Measurements from ENCODE around the gene ERC1. TPM values are rescaled to one million over a fixed set of nuclear protein-coding genes. Genes with fewer than 3 reads are reported as not detected.

ERC1 gene
- polyA plus RNA-seq, 2 of the 4 experiments (the other 2 are of a cell fraction): 14.2 to 20.9 TPM

- H3K4me3 ChIP-seq: no peak overlapping the region
- H3K27ac ChIP-seq: no peak overlapping the region
- ChIA-PET CTCF (interaction anchor here (0.6 to 1.5 kb wide), 4 partner anchors 9 to 307 kb away, joined by 3 to 4 read pairs (median 3); no protein-coding TSS in a partner anchor), POLR2A (interaction anchor here (0.6 kb wide), 1 partner anchor 64 kb away, joined by 4 read pairs; no protein-coding TSS in a partner anchor)
- DNase-seq (ENCODE audit: low read depth in 1 of 2, low spot score in 1 of 2): no peak
- no peak for ATAC-seq
- no peaks in the 10 kb centered on the region for H3K4me1 ChIP-seq
- H3K9me3 ChIP-seq: no peaks in the 10 kb centered on the region
- no peak for TF ChIP-seq EHMT2 (IDR thresholded peaks at IDR 0.05; ENCODE audit: low read depth)
- TF ChIP-seq JUNB (IDR thresholded peaks at IDR 0.05): no peak
- TF ChIP-seq EHF (CRISPR knock-in tag; IDR thresholded peaks at IDR 0.05): no peak
- no peak for TF ChIP-seq FOXS1 (CRISPR knock-in tag; IDR thresholded peaks at IDR 0.05)
- TF ChIP-seq FOSL2 (IDR thresholded peaks at IDR 0.05): no peak
- TF ChIP-seq FOSL2 (CRISPR knock-in tag; IDR thresholded peaks at IDR 0.05): no peak
- no peak for TF ChIP-seq ZNF302 (CRISPR knock-in tag; IDR thresholded peaks at IDR 0.05)
- TF ChIP-seq CBX8 (IDR thresholded peaks at IDR 0.05): no peak
- H3K4me2 ChIP-seq: no peak overlapping the region
- FAIRE-seq: no peak
- WGBS (ENCODE audit: missing lambda C conversion rate): 77% methylated on average over 5 of the region's 5 CpGs
Measured at GRCh38 chr12:1282670-1283315, 291.8 kb downstream of the ERC1 start.

GRCh38 chr12:1283316-1283715 lies 292.3 kb downstream of the ERC1 start:
- 95% methylated on average over 2 of the region's 2 CpGs for WGBS (ENCODE audit: missing lambda C conversion rate)
- H3K4me2 ChIP-seq: no peak overlapping the region
- TF ChIP-seq REST (IDR thresholded peaks at IDR 0.05) (no peak), E2F6 (IDR thresholded peaks at IDR 0.05; ENCODE audit: borderline replicate concordance, low read depth) (no peak), NFE2L2 (conservative IDR thresholded peaks at IDR 0.05; ENCODE audit: low read length) (no peak), SMC3 (IDR thresholded peaks at IDR 0.05) (no peak), PBX3 (IDR thresholded peaks at IDR 0.05) (no peak), CEBPB (IDR thresholded peaks at IDR 0.05) (no peak), HES2 (IDR thresholded peaks at IDR 0.05) (no peak), POLR2AphosphoS2 (conservative IDR thresholded peaks at IDR 0.05; ENCODE audit: low read length) (no peak), TP53 (CRISPR knock-in tag; IDR thresholded peaks at IDR 0.05) (no peak), CHD2 (IDR thresholded peaks at IDR 0.05; ENCODE audit: low read length, partially characterized antibody) (no peak), RCOR1 (IDR thresholded peaks at IDR 0.05; ENCODE audit: low read depth, low read length) (no peak), HOXB5 (CRISPR knock-in tag; IDR thresholded peaks at IDR 0.05) (no peak), MAFK (IDR thresholded peaks at IDR 0.05; ENCODE audit: partially characterized antibody) (no peak), ELK1 (IDR thresholded peaks at IDR 0.05; ENCODE audit: low read depth, low read length) (no peak), GATA3 (IDR thresholded peaks at IDR 0.05; ENCODE audit: borderline replicate concordance) (no peak), NR3C1 (IDR thresholded peaks at IDR 0.05) (no peak), ZSCAN20 (CRISPR knock-in tag; IDR thresholded peaks at IDR 0.05) (no peak), POLR2A (IDR thresholded peaks at IDR 0.05; ENCODE audit: low read length) (no peak), BCL3 (IDR thresholded peaks at IDR 0.05) (no peak), ESRRA (IDR thresholded peaks at IDR 0.05; ENCODE audit: borderline replicate concordance, low read length) (no peak)
- POLR2A ChIA-PET: no interaction called here
- FAIRE-seq (no peak), DNase-seq (ENCODE audit: low read depth in 1 of 2, low spot score in 1 of 2) (no peak), ATAC-seq (no peak)
- no peak overlapping the region for H3K4me3 ChIP-seq
- H3K9me3 ChIP-seq: no peaks in the 10 kb centered on the region
- CTCF ChIA-PET: interaction anchor here (1.0 to 1.2 kb wide), 2 partner anchors 8 to 165 kb away, joined by 3 read pairs; no protein-coding TSS in a partner anchor
- no peaks in the 10 kb centered on the region for H3K4me1 ChIP-seq
- H3K27ac ChIP-seq: no peak overlapping the region
